HG03159 (cell line): ENCODE results near the gene EGFL6.

Experiments used
- ATAC-seq: cut with Tn5 transposase; IDR thresholded peaks from one replicate; pipeline ENCODE4 v1.9.1; 2021; ENCODE audit warnings: mild to moderate bottlenecking, moderate library complexity; ENCODE audit not compliant: unreplicated experiment

The EGFL6 gene

GRCh38 chrX:13569479-13570260 lies at the start of gene EGFL6:
EGFL6 (plus strand) TSS chrX:13569601; CDS start chrX:13569862, 261 bp downstream.
- no peak for ATAC-seq

- ATAC-seq, result no peak
Observed at GRCh38 chrX:13520351-13520750, 49.0 kb upstream of the EGFL6 start.

- ATAC-seq, result no peak
Observed at GRCh38 chrX:13520936-13521335, 48.5 kb upstream of the EGFL6 start.

GRCh38 chrX:13522811-13523210 lies 46.6 kb upstream of the EGFL6 start:
- ATAC-seq, result no peak

GRCh38 chrX:13533726-13534125 lies 35.7 kb upstream of the EGFL6 start:
- no peak for ATAC-seq

GRCh38 chrX:13535376-13536165 lies 33.8 kb upstream of the EGFL6 start:
- no peak for ATAC-seq

- ATAC-seq, result no peak
Observed at GRCh38 chrX:13536551-13536950, 32.9 kb upstream of the EGFL6 start.

GRCh38 chrX:13538414-13538813 lies 31.0 kb upstream of the EGFL6 start:
- ATAC-seq, result no peak

GRCh38 chrX:13540602-13541001 lies 28.8 kb upstream of the EGFL6 start:
- no peak for ATAC-seq

- ATAC-seq, result no peak
Observed at GRCh38 chrX:13545726-13546125, 23.7 kb upstream of the EGFL6 start.

- ATAC-seq, result no peak
Observed at GRCh38 chrX:13547671-13548070, 21.7 kb upstream of the EGFL6 start.

GRCh38 chrX:13550346-13550745 lies 19.1 kb upstream of the EGFL6 start:
- no peak for ATAC-seq

GRCh38 chrX:13551610-13552009 lies 17.8 kb upstream of the EGFL6 start:
- ATAC-seq, result no peak

- ATAC-seq, result no peak
Observed at GRCh38 chrX:13552892-13553291, 16.5 kb upstream of the EGFL6 start.

GRCh38 chrX:13565511-13565910 lies 3.9 kb upstream of the EGFL6 start:
- ATAC-seq, result no peak

- no peak for ATAC-seq
Observed at GRCh38 chrX:13570261-13570605, 832 bp downstream of the EGFL6 start.

GRCh38 chrX:13571136-13571535 lies 1.7 kb downstream of the EGFL6 start:
- no peak for ATAC-seq

GRCh38 chrX:13574600-13574999 lies 5.2 kb downstream of the EGFL6 start:
- ATAC-seq, result no peak

GRCh38 chrX:13579661-13580060 lies 10.3 kb downstream of the EGFL6 start:
- ATAC-seq, result no peak

- ATAC-seq, result no peak
Observed at GRCh38 chrX:13581554-13581953, 12.2 kb downstream of the EGFL6 start.

- no peak for ATAC-seq
Observed at GRCh38 chrX:13587786-13588477, 18.5 kb downstream of the EGFL6 start.

GRCh38 chrX:13590207-13590606 lies 20.8 kb downstream of the EGFL6 start:
- no peak for ATAC-seq
